Progenitor cell of endocrine pancreas (in vitro differentiated cells): Measurements from ENCODE around the gene WASF2. TPM values are rescaled to one million over a fixed set of nuclear protein-coding genes. Genes with fewer than 3 reads are reported as not detected.

Experiments used
- DNase-seq: peaks from one replicate; pipeline ENCODE4 v3.0.0; 2021; ENCODE audit warnings: low spot score; ENCODE audit not compliant: unreplicated experiment
- H3K27ac Mint-ChIP-seq: 2 replicates; pipeline ENCODE4 v1.8.0; 2021; ENCODE audit warnings: mild to moderate bottlenecking, moderate library complexity, mixed read lengths
- H3K27me3 Mint-ChIP-seq: 2 replicates; pipeline ENCODE4 v1.8.0; 2021; ENCODE audit warnings: mixed read lengths
- H3K36me3 Mint-ChIP-seq: 2 replicates; pipeline ENCODE4 v1.8.0; 2022; ENCODE audit warnings: mixed read lengths; ENCODE audit not compliant: insufficient read depth
- H3K4me1 Mint-ChIP-seq: 2 replicates; pipeline ENCODE4 v1.8.0; 2021; ENCODE audit warnings: low read depth, mixed read lengths
- H3K4me3 Mint-ChIP-seq: 2 replicates; pipeline ENCODE4 v1.8.0; 2021; ENCODE audit warnings: low read depth, mild to moderate bottlenecking, moderate library complexity, mixed read lengths
- H3K9me3 Mint-ChIP-seq: 2 replicates; pipeline ENCODE4 v1.8.0; 2021; ENCODE audit warnings: low read depth, mixed read lengths
- total RNA-seq: library from RNA; stranded (reverse); gene quantifications from 2 replicates; pipeline ENCODE4 v1.2.1, GENCODE V29; 2021
- TF ChIP-seq, protein P1 (sequence below): fragments of 200-600 bp; sonication (generic); IDR thresholded peaks from one replicate; pipeline ENCODE4 v1.5.0; 2021; ENCODE audit warnings: antibody characterized with exemption, mild to moderate bottlenecking; ENCODE audit not compliant: unreplicated experiment

The WASF2 gene
- total RNA-seq, 1 donor from 2014 or later: 76.9 TPM

DNA sequence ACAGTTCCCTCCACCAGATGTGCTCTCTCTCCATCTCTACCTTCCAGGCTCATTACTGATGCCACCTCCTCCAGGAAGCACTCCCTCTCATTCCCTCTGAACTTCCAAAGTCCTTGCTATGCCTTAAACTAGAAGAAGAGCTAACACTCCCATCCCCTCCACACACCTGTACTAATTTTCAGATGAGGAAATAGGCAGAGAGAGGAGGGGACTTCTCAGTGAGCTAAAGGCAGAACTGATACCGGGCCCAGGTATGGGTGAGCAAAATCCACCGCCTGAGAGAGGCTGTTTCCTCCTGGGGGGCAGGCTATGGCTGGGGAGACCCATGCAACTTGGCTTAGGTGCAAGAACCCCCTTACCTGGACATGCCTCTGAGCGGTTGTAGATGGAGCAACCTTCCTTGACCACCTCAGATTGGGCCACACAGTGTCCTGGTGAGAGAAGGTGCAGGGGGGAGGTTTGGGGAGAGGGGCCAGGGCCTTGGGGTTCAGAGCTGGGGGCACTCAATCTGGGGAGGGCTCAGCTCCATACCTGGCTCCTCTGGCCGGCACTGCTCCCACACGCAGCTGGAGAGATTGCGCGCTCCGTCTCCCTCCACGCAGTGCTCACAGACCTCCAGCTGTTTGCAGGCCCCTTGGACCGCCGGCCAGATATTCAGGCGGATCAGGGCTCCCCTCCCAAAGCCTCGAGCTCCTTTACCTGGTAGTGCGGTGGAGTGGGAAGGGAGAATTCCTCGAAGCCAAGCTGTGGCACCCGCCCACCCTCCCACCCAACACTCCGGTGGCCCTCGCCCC lies 107.8 kb downstream of the WASF2 start:
- no peak for DNase-seq
- TF ChIP-seq, protein P1, sequence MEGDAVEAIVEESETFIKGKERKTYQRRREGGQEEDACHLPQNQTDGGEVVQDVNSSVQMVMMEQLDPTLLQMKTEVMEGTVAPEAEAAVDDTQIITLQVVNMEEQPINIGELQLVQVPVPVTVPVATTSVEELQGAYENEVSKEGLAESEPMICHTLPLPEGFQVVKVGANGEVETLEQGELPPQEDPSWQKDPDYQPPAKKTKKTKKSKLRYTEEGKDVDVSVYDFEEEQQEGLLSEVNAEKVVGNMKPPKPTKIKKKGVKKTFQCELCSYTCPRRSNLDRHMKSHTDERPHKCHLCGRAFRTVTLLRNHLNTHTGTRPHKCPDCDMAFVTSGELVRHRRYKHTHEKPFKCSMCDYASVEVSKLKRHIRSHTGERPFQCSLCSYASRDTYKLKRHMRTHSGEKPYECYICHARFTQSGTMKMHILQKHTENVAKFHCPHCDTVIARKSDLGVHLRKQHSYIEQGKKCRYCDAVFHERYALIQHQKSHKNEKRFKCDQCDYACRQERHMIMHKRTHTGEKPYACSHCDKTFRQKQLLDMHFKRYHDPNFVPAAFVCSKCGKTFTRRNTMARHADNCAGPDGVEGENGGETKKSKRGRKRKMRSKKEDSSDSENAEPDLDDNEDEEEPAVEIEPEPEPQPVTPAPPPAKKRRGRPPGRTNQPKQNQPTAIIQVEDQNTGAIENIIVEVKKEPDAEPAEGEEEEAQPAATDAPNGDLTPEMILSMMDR: no peak
- H3K36me3 Mint-ChIP-seq: no peaks in the 10 kb centered on the region
- H3K9me3 Mint-ChIP-seq: no peaks in the 10 kb centered on the region
- peaks cover 32% of the 10 kb centered on the region for H3K27me3 Mint-ChIP-seq
- H3K27ac Mint-ChIP-seq: no peak overlapping the region
- H3K4me3 Mint-ChIP-seq: no peak overlapping the region
- no peaks in the 10 kb centered on the region for H3K4me1 Mint-ChIP-seq

DNA sequence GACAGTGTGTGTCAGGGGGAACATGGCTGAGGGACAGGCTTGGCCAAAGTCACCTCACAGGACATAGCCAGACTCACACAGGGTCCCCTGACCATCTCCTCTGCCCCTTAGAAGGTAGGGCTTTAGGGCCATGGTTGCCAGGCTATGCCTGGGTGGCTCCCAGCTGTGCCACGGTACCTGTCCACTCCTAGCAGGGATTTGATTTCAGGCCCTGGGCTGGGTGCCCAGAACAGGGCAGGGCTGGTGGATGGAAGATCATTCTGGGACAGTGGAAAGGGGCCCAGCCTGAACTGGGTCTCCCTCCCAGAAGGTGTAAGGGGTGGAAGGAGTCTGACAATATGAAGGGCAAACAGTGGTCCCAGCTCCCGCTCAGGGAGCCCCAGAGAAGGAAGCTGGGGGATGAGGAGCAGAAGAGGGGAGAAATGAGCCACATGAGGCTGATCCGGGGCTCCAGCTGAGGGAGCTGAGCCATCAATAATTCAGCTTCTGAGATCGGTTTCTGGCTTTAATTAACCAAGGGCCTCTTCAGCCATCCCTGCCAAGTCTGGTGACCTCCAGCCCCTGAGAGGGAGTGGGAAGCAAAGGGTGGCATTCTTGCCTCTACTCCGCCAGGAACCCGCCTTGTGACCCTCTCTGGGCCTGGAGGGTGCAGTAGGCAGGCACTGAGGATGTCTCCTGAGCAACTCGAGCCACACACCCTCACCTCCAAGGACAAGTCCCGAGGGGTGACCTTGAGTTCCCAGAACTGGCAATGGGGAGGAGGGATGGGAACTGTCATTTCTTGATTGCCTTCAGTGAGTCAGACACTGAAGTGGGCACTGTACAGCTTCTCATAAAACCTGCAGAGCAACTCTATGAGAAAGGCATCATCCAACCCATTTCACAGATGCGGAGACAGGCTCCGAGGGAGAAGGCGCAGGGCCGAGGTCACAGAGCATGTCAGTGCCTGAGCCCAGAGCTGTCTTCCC lies 108.9 kb downstream of the WASF2 start:
- TF ChIP-seq, protein P1: no peak
- H3K27ac Mint-ChIP-seq: no peak overlapping the region
- no peaks in the 10 kb centered on the region for H3K4me1 Mint-ChIP-seq
- no peak overlapping the region for H3K4me3 Mint-ChIP-seq
- H3K36me3 Mint-ChIP-seq: no peaks in the 10 kb centered on the region
- DNase-seq: no peak
- peaks cover 24% of the 10 kb centered on the region for H3K27me3 Mint-ChIP-seq
- no peaks in the 10 kb centered on the region for H3K9me3 Mint-ChIP-seq

- Mint-ChIP-seq H3K27me3 (peaks cover 26% of the 10 kb centered on the region), H3K4me1 (no peaks in the 10 kb centered on the region), H3K4me3 (no peak overlapping the region), H3K9me3 (no peaks in the 10 kb centered on the region), H3K27ac (no peak overlapping the region), H3K36me3 (no peaks in the 10 kb centered on the region)
- TF ChIP-seq, protein P1: no peak
- DNase-seq: no peak
Observed at GRCh38 chr1:27380224-27380623, 109.7 kb downstream of the WASF2 start.

GRCh38 chr1:27379564-27380122 lies 110.3 kb downstream of the WASF2 start:
- Mint-ChIP-seq H3K36me3 (no peaks in the 10 kb centered on the region), H3K9me3 (no peaks in the 10 kb centered on the region), H3K27me3 (peaks cover 27% of the 10 kb centered on the region), H3K4me1 (no peaks in the 10 kb centered on the region), H3K4me3 (no peak overlapping the region), H3K27ac (no peak overlapping the region)
- no peak for DNase-seq
- TF ChIP-seq, protein P1: no peak

- TF ChIP-seq, protein P1: no peak
- H3K36me3 Mint-ChIP-seq: no peaks in the 10 kb centered on the region
- no peaks in the 10 kb centered on the region for H3K9me3 Mint-ChIP-seq
- no peak overlapping the region for H3K27ac Mint-ChIP-seq
- H3K27me3 Mint-ChIP-seq: peaks cover 30% of the 10 kb centered on the region
- DNase-seq: no peak
- no peaks in the 10 kb centered on the region for H3K4me1 Mint-ChIP-seq
- H3K4me3 Mint-ChIP-seq: no peak overlapping the region
Observed at GRCh38 chr1:27377760-27378495, 112.0 kb downstream of the WASF2 start.
